Activated CD4-positive, alpha-beta T cell treated with anti-CD3 and anti-CD28 coated beads for 36 hours (primary cell): ENCODE data around the gene CSE1L. TPM values are rescaled to one million over a fixed set of nuclear protein-coding genes. Genes with fewer than 3 reads are reported as not detected.
A peak's percentile ranks its signal among the peaks of the same experiment; 100 is the strongest.
"Not testable (repeated sequence)": the region's sequence is repeated elsewhere in the genome, so short reads cannot be mapped to it uniquely, and the experiment has no call there.

Experiments used
- ATAC-seq: fragments of 200-7000 bp; cut with Tn5 transposase; one replicate; pipeline ENCODE4 v1.10.0; 2021; ENCODE audit warnings: mild to moderate bottlenecking, moderate library complexity
- CTCF ChIA-PET: fragments of 350-600 bp; sonication (Branson Sonifier 250); formaldehyde crosslinking; loops from one replicate; lab custom pipeline; 2021; ENCODE audit warnings: antibody characterized with exemption; lab: Charles Lee
- POLR2A ChIA-PET: fragments of 350-600 bp; sonication (Branson Sonifier 250); formaldehyde crosslinking; loops from one replicate; lab custom pipeline; 2021; ENCODE audit warnings: antibody characterized with exemption, inconsistent platforms; lab: Charles Lee
- DNase-seq: peaks from one replicate; pipeline ENCODE4 v3.0.0-alpha.2; 2020
- H3K27ac Mint-ChIP-seq: one replicate; pipeline ENCODE4 v1.8.0; 2021; ENCODE audit warnings: mixed read lengths
- H3K27me3 Mint-ChIP-seq: one replicate; pipeline ENCODE4 v1.8.0; 2021; ENCODE audit warnings: mixed read lengths
- H3K36me3 Mint-ChIP-seq: one replicate; pipeline ENCODE4 v1.8.0; 2021; ENCODE audit warnings: low read depth, mixed read lengths
- H3K4me1 Mint-ChIP-seq: one replicate; pipeline ENCODE4 v1.8.0; 2021; ENCODE audit warnings: mixed read lengths
- H3K4me3 Mint-ChIP-seq: one replicate; pipeline ENCODE4 v1.8.0; 2021; ENCODE audit warnings: mild to moderate bottlenecking, moderate library complexity, mixed read lengths
- H3K9me3 Mint-ChIP-seq: one replicate; pipeline ENCODE4 v1.8.0; 2021; ENCODE audit warnings: low read depth, mixed read lengths
- intact Hi-C, 2 experiments: fragments of 100-400 bp; cut with DNase I in 1 of 2; cut with micrococcal nuclease in 1 of 2; formaldehyde crosslinking; loops; one replicate each; pipeline versions ENCODE4 v1.14.2 to v1.15.1; 2022 to 2024; cut with DNase I, micrococcal nuclease
- total RNA-seq, 2 experiments: library from RNA; stranded (reverse); gene quantifications; one replicate each; pipeline ENCODE4 v1.2.3, GENCODE V29; 2021

CSE1L gene
- total RNA-seq, 2 experiments from 2014 or later, result 119 to 126 TPM

GRCh38 chr20:49082295-49082694 is 36.2 kb downstream of the CSE1L start:
- DNase-seq, H3K27me3 Mint-ChIP-seq, intact Hi-C loops, ATAC-seq, H3K4me1 Mint-ChIP-seq, H3K9me3 Mint-ChIP-seq, H3K27ac Mint-ChIP-seq, H3K4me3 Mint-ChIP-seq: not testable (repeated sequence)
- H3K36me3 Mint-ChIP-seq, result peaks cover 44% of the 10 kb centered on the region
- ChIA-PET CTCF (interaction anchor here (1.1 kb wide), 1 partner anchor 70 kb away, joined by 3 read pairs; no protein-coding TSS in a partner anchor), POLR2A (interaction anchor here (0.7 kb wide), 1 partner anchor 21 kb away, joined by 8 read pairs; no protein-coding TSS in a partner anchor)

- intact Hi-C loops, result no loop called here
- ATAC-seq (no peak), DNase-seq (no peak)
- Mint-ChIP-seq H3K9me3 (no peaks in the 10 kb centered on the region), H3K27me3 (no peaks in the 10 kb centered on the region), H3K4me3 (no peak overlapping the region), H3K36me3 (peaks cover 61% of the 10 kb centered on the region), H3K4me1 (no peaks in the 10 kb centered on the region), H3K27ac (no peak overlapping the region)
- ChIA-PET CTCF (no interaction called here), POLR2A (interaction anchor here (0.6 kb wide), 1 partner anchor 128 kb away, joined by 3 read pairs; the partner anchor contains the start of gene DDX27)
Measured at GRCh38 chr20:49091104-49091503, 45.0 kb downstream of the CSE1L start.

- ATAC-seq (no peak), DNase-seq (no peak)
- intact Hi-C loops, result no loop called here
- CTCF ChIA-PET, result no interaction called here
- Mint-ChIP-seq H3K4me1 (no peaks in the 10 kb centered on the region), H3K27me3 (no peaks in the 10 kb centered on the region), H3K36me3 (peaks cover 61% of the 10 kb centered on the region), H3K27ac (no peak overlapping the region), H3K9me3 (no peaks in the 10 kb centered on the region), H3K4me3 (no peak overlapping the region)
- POLR2A ChIA-PET, result no interaction called here
Measured at GRCh38 chr20:49091762-49092161, 45.6 kb downstream of the CSE1L start.

- H3K36me3 Mint-ChIP-seq, result peaks cover 69% of the 10 kb centered on the region
- POLR2A ChIA-PET, result no interaction called here
- no peak overlapping the region for H3K4me3 Mint-ChIP-seq
- intact Hi-C loops, result no loop called here
- H3K4me1 Mint-ChIP-seq, result peaks cover 4% of the 10 kb centered on the region
- ATAC-seq, result no peak
- CTCF ChIA-PET, result interaction anchor here (0.6 kb wide), 1 partner anchor 204 kb away, joined by 3 read pairs; no protein-coding TSS in a partner anchor
- no peaks in the 10 kb centered on the region for H3K9me3 Mint-ChIP-seq
- no peak for DNase-seq
- no peaks in the 10 kb centered on the region for H3K27me3 Mint-ChIP-seq
- no peak overlapping the region for H3K27ac Mint-ChIP-seq
Measured at GRCh38 chr20:49096203-49096730, 50.2 kb downstream of the CSE1L start.

- Mint-ChIP-seq H3K36me3 (peaks cover 68% of the 10 kb centered on the region), H3K27me3 (no peaks in the 10 kb centered on the region), H3K4me1 (peaks cover 5% of the 10 kb centered on the region), H3K4me3 (no peak overlapping the region), H3K27ac (no peak overlapping the region), H3K9me3 (no peaks in the 10 kb centered on the region)
- POLR2A ChIA-PET, result no interaction called here
- DNase-seq (no peak), ATAC-seq (no peak)
- intact Hi-C loops, result no loop called here
- CTCF ChIA-PET, result interaction anchor here (0.6 kb wide), 1 partner anchor 39 kb away, joined by 4 read pairs; no protein-coding TSS in a partner anchor
Measured at GRCh38 chr20:49097159-49097558, 51.0 kb downstream of the CSE1L start.

- Mint-ChIP-seq H3K4me3 (no peak overlapping the region), H3K36me3 (peaks cover 70% of the 10 kb centered on the region), H3K4me1 (peaks cover 5% of the 10 kb centered on the region), H3K27me3 (no peaks in the 10 kb centered on the region), H3K27ac (no peak overlapping the region), H3K9me3 (no peaks in the 10 kb centered on the region)
- intact Hi-C loops, result no loop called here
- no peak for DNase-seq
- ATAC-seq, result no peak
- POLR2A ChIA-PET, result interaction anchor here (1.1 kb wide), 1 partner anchor 27 kb away, joined by 3 read pairs; no protein-coding TSS in a partner anchor
- CTCF ChIA-PET, result interaction anchor here (0.7 kb wide), 1 partner anchor 784 kb away, joined by 3 read pairs; no protein-coding TSS in a partner anchor
Measured at GRCh38 chr20:49098136-49098535, 52.0 kb downstream of the CSE1L start.

- ChIA-PET POLR2A (interaction anchor here (1.1 kb wide), 1 partner anchor 26 kb away, joined by 3 read pairs; no protein-coding TSS in a partner anchor), CTCF (interaction anchor here (0.7 kb wide), 2 partner anchors 52 to 783 kb away, joined by 3 read pairs; no protein-coding TSS in a partner anchor)
- Mint-ChIP-seq H3K27me3 (no peaks in the 10 kb centered on the region), H3K4me3 (no peak overlapping the region), H3K4me1 (peaks cover 5% of the 10 kb centered on the region), H3K27ac (no peak overlapping the region), H3K36me3 (peaks cover 70% of the 10 kb centered on the region), H3K9me3 (no peaks in the 10 kb centered on the region)
- no peak for ATAC-seq
- no peak for DNase-seq
- intact Hi-C loops, result no loop called here
Measured at GRCh38 chr20:49099011-49099410, 52.9 kb downstream of the CSE1L start.

GRCh38 chr20:49100292-49100691 is 54.2 kb downstream of the CSE1L start:
- DNase-seq, H3K4me3 Mint-ChIP-seq, ATAC-seq, H3K4me1 Mint-ChIP-seq, H3K27ac Mint-ChIP-seq, H3K9me3 Mint-ChIP-seq, H3K27me3 Mint-ChIP-seq, intact Hi-C loops: not testable (repeated sequence)
- ChIA-PET POLR2A (interaction anchor here (0.7 kb wide), 1 partner anchor 12 kb away, joined by 3 read pairs; no protein-coding TSS in a partner anchor), CTCF (interaction anchor here (1.5 kb wide), 1 partner anchor 25 kb away, joined by 5 read pairs; no protein-coding TSS in a partner anchor)
- peaks cover 67% of the 10 kb centered on the region for H3K36me3 Mint-ChIP-seq

- Mint-ChIP-seq H3K27ac (peak overlapping the region; percentile 56), H3K4me3 (no peak overlapping the region), H3K36me3 (peaks cover 65% of the 10 kb centered on the region), H3K9me3 (no peaks in the 10 kb centered on the region), H3K4me1 (peaks cover 5% of the 10 kb centered on the region), H3K27me3 (no peaks in the 10 kb centered on the region)
- intact Hi-C loops, result no loop called here
- ATAC-seq (no peak), DNase-seq (no peak)
- CTCF ChIA-PET, result interaction anchor here (1.3 to 1.5 kb wide), 2 partner anchors 26 to 116 kb away, joined by 5 read pairs; no protein-coding TSS in a partner anchor
- POLR2A ChIA-PET, result interaction anchor here (0.7 kb wide), 1 partner anchor 11 kb away, joined by 3 read pairs; no protein-coding TSS in a partner anchor
Measured at GRCh38 chr20:49100972-49101371, 54.9 kb downstream of the CSE1L start.

- H3K4me3 Mint-ChIP-seq, result no peak overlapping the region
- ChIA-PET CTCF (interaction anchor here (1.3 kb wide), 1 partner anchor 114 kb away, joined by 4 read pairs; no protein-coding TSS in a partner anchor), POLR2A (interaction anchor here (0.6 kb wide), 1 partner anchor 39 kb away, joined by 3 read pairs; no protein-coding TSS in a partner anchor)
- H3K36me3 Mint-ChIP-seq, result peaks cover 49% of the 10 kb centered on the region
- intact Hi-C loops, result no loop called here
- H3K27me3 Mint-ChIP-seq, result no peaks in the 10 kb centered on the region
- peak overlapping the region; percentile 51 for H3K27ac Mint-ChIP-seq
- DNase-seq (no peak), ATAC-seq (no peak)
- H3K4me1 Mint-ChIP-seq, result peaks cover 5% of the 10 kb centered on the region
- no peaks in the 10 kb centered on the region for H3K9me3 Mint-ChIP-seq
Measured at GRCh38 chr20:49103019-49103418, 56.9 kb downstream of the CSE1L start.

- intact Hi-C loops, result no loop called here
- Mint-ChIP-seq H3K27me3 (no peaks in the 10 kb centered on the region), H3K4me1 (peaks cover 5% of the 10 kb centered on the region), H3K9me3 (no peaks in the 10 kb centered on the region), H3K36me3 (peaks cover 43% of the 10 kb centered on the region), H3K4me3 (no peak overlapping the region), H3K27ac (no peak overlapping the region)
- ChIA-PET POLR2A (interaction anchor here (0.6 kb wide), 3 partner anchors 21 to 39 kb away, joined by 3 to 8 read pairs (median 5); no protein-coding TSS in a partner anchor), CTCF (interaction anchor here (0.6 to 1.3 kb wide), 2 partner anchors 114 to 157 kb away, joined by 3 to 4 read pairs; no protein-coding TSS in a partner anchor)
- ATAC-seq (no peak), DNase-seq (no peak)
Measured at GRCh38 chr20:49103647-49104364, 57.7 kb downstream of the CSE1L start.
